ENCODE results near the gene CLEC10A. TPM values are rescaled to one million over a fixed set of nuclear protein-coding genes. Genes with fewer than 3 reads are reported as not detected.
A peak's percentile ranks its signal among the peaks of the same experiment; 100 is the strongest.

Gene CLEC10A
- total and polyA plus RNA-seq, 2 donors (not counting 3 experiments of a cell fraction or from before 2014, with no cell fraction given): 0.14 TPM; not detected in 1

DNA sequence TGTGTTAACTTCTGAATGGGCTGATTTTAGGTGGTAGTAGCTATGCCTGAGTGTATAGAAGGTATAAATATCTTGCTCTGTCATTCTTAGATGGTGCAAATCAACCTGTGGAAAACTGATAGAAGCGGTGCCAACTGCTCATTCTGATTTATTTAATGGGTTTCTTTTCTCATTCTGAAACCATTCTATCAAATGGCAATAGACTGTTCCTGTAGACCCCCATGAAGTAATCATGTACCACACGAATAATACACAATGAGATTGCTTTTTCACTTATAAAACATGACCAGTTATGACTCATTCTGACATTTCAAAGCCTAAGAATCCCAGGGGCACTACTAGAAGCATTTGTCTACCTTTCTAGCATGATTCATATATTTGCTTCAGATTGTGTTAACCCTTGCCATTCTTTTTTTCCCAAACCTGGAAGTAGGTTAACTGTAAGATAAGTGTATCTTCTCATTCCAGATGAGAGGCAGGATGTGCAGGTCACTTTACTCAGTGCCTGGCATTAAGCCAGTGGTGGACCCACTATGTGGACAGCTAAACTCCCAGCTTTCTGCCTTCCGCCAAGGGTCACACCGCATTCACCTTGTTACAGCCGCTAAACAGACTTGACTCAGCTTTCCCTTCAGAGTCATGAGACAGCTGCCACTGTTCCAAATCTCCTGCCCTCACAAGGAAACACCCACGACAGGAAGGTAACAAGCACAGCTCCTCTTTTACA lies 19.7 kb downstream of the CLEC10A start:
- H3K9me3 ChIP-seq (replicated peaks; ENCODE audit: control insufficient read depth, insufficient read depth, low read length): no peaks in the 10 kb centered on the region
- H3K4me2 ChIP-seq (ENCODE audit: insufficient read depth, low read length): no peak overlapping the region
- peak overlapping the region; percentile 86 for H3K27ac ChIP-seq (ENCODE audit: insufficient read depth, low read depth, low read length)
- peak; percentile 100 for FAIRE-seq
- no peaks in the 10 kb centered on the region for H3K79me2 ChIP-seq (ENCODE audit: control insufficient read depth, insufficient read depth, low read length)
- no peaks in the 10 kb centered on the region for H3K36me3 ChIP-seq (ENCODE audit: control insufficient read depth in 2 of 2, extremely low read depth in 1 of 2, insufficient read depth in 2 of 2, low read length in 2 of 2)
- BruUV-seq (replicated peaks): no TSS peak
- H3K4me3 ChIP-seq (replicated peaks in 1 of 3; ENCODE audit: insufficient read depth in 1 of 3, low read depth in 1 of 3, low read length in 3 of 3): no peak overlapping the region
- intact Hi-C loops (cut with micrococcal nuclease) (loop anchor here (1.0 kb wide), 2 partner anchors 8 to 73 kb away; no protein-coding TSS in a partner anchor), dilution Hi-C loops (cut with MboI; ENCODE audit: extremely low pct_ligation_motif_present, low sequenced_read_pairs) (no loop called here)
- no peaks in the 10 kb centered on the region for H3K27me3 ChIP-seq (ENCODE audit: control insufficient read depth in 2 of 2, insufficient read depth in 2 of 2, low read length in 2 of 2)
- H3K9ac ChIP-seq (replicated peaks; ENCODE audit: extremely low read depth, insufficient read depth, low read length): peak overlapping the region; percentile 65
- H3K9me1 ChIP-seq (replicated peaks; ENCODE audit: control insufficient read depth, extremely low read depth, insufficient read depth, low read length): no peaks in the 10 kb centered on the region
- ChIA-PET POLR2A (interaction anchor here (0.6 to 1.1 kb wide), 3 partner anchors 14 to 37 kb away, joined by 3 read pairs; partner anchors contain the start of genes BCL6B and SLC16A13), CTCF (interaction anchor here (0.7 to 3.5 kb wide), 11 partner anchors 8 to 117 kb away, joined by 3 to 23 read pairs (median 4); no protein-coding TSS in a partner anchor)
- peak; percentile 99 for TF ChIP-seq FOS (IDR thresholded peaks at IDR 0.05; ENCODE audit: borderline replicate concordance, insufficient read depth, low read length)
- no peak for TF ChIP-seq EZH2 (IDR thresholded peaks at IDR 0.05; ENCODE audit: borderline replicate concordance, low read depth, low read length, severe bottlenecking)
- TF ChIP-seq JUN (IDR thresholded peaks at IDR 0.05; ENCODE audit: borderline replicate concordance, insufficient read depth, insufficient read length, low read depth): peak; percentile 99
- peak; percentile 98 for TF ChIP-seq POLR2AphosphoS5 (IDR thresholded peaks at IDR 0.05; ENCODE audit: insufficient read depth, low read depth, low read length)
- peak; percentile 56 for TF ChIP-seq MYC (IDR thresholded peaks at IDR 0.05; ENCODE audit: low read depth, low read length)
- TF ChIP-seq GATA2 (IDR thresholded peaks at IDR 0.05; ENCODE audit: insufficient read depth, insufficient read length, low read depth, low read length): peak; percentile 100
- TF ChIP-seq, protein P1, sequence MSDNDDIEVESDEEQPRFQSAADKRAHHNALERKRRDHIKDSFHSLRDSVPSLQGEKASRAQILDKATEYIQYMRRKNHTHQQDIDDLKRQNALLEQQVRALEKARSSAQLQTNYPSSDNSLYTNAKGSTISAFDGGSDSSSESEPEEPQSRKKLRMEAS (IDR thresholded peaks at IDR 0.05; ENCODE audit: insufficient read depth, insufficient read length): no peak
- TF ChIP-seq POLR2A (IDR thresholded peaks at IDR 0.05; ENCODE audit: low read depth, low read length): peak; percentile 78
- TF ChIP-seq, protein P2, sequence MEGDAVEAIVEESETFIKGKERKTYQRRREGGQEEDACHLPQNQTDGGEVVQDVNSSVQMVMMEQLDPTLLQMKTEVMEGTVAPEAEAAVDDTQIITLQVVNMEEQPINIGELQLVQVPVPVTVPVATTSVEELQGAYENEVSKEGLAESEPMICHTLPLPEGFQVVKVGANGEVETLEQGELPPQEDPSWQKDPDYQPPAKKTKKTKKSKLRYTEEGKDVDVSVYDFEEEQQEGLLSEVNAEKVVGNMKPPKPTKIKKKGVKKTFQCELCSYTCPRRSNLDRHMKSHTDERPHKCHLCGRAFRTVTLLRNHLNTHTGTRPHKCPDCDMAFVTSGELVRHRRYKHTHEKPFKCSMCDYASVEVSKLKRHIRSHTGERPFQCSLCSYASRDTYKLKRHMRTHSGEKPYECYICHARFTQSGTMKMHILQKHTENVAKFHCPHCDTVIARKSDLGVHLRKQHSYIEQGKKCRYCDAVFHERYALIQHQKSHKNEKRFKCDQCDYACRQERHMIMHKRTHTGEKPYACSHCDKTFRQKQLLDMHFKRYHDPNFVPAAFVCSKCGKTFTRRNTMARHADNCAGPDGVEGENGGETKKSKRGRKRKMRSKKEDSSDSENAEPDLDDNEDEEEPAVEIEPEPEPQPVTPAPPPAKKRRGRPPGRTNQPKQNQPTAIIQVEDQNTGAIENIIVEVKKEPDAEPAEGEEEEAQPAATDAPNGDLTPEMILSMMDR (IDR thresholded peaks at IDR 0.05; ENCODE audit: extremely low read depth in 1 of 2, insufficient read depth in 1 of 2, low read depth in 1 of 2, low read length in 2 of 2): no peak
- peak; percentile 100 for DNase-seq (ENCODE audit: low read depth, low spot score)
- no peaks in the 10 kb centered on the region for H4K20me1 ChIP-seq (replicated peaks; ENCODE audit: control insufficient read depth, extremely low read depth, insufficient read depth, low read length)
- H3K4me1 ChIP-seq (ENCODE audit: control insufficient read depth, extremely low read depth, insufficient read depth, low read length): peaks cover 35% of the 10 kb centered on the region
- no peak overlapping the region for H2AFZ ChIP-seq (ENCODE audit: low read depth, low read length)

All from endothelial cell of umbilical vein (primary cell).